Measurements from ENCODE around the gene CEACAM6.

The CEACAM6 gene

GRCh38 chr19:41821003-41821735 lies 65.8 kb downstream of the CEACAM6 start:
- H3K4me3 ChIP-seq (ENCODE audit: low read depth, low read length): no peak overlapping the region
- DNase-seq (ENCODE audit: low read depth): no peak
- peak; percentile 50 for TF ChIP-seq CTCF (IDR thresholded peaks at IDR 0.05; ENCODE audit: control insufficient read depth, extremely low read depth, insufficient read depth)
